ENCODE measurements around the gene CD22. TPM values are rescaled to one million over a fixed set of nuclear protein-coding genes. Genes with fewer than 3 reads are reported as not detected.
"Not testable (repeated sequence)": the region's sequence is repeated elsewhere in the genome, so short reads cannot be mapped to it uniquely, and the experiment has no call there.

The CD22 gene
- total RNA-seq, 1 donor from 2014 or later: 4.0 TPM

DNA sequence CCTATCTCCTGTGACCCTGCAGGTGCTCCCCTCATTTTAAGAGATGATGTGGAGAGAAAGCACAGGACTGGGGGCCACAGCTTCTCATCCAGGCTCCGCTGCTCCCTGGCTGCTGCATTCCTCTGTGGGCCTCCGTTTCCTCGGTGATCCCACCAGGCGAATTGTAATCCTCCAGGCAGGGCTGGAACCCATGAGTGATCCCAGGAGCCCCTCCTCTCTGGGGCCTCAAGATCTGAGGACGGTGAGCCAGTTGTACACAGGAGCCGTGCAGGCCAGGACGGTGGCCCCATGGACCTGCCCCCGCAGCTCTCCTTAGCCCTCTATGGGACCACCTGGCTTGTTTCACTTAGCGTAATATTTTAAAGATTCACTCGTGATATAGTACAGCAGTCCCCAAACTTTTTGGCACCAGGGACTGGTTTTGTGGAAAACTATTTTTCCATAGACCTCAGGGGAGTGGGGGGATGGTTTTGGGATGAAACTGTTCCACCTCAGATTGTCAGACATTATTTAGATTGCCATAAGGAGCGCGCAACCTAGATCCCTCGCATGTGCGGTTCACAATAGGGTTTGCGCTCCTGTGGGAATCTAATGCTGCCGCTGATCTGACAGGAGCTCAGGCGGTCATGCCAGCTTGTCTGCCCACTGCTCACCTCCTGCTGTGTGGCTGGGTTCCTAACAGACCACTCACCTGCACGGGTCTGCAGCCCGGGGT is 34.9 kb downstream of the CD22 start:
- no peak for DNase-seq (ENCODE audit: low spot score)
- no peaks in the 10 kb centered on the region for H3K9me3 Mint-ChIP-seq
- intact Hi-C loops (cut with micrococcal nuclease): no loop called here

DNA sequence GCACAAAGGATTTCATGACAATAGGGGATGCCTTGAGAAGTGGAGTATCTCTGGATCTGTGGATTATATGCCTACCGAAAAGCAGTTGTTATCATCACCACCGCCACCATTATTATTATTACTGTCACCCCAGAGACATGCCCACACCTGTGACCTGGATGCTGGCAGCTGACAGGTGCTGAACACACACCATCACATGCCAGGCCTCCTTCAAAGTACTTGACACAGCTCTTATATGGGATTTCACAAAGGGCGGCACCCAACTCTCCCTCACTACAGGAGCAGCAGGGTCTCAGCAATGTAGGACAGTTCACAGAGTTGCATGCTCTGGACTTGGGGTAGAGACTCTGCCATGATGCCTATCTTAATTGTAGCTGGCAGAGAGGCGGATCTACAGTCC is 36.3 kb downstream of the CD22 start:
- intact Hi-C loops (cut with micrococcal nuclease): no loop called here
- Mint-ChIP-seq H3K4me3 (ENCODE audit: low read depth) (no peak overlapping the region), H3K27ac (no peak overlapping the region)

More for the DNA sequence above, 34.9 kb downstream of the CD22 start:
- no peak overlapping the region for H3K4me3 Mint-ChIP-seq (ENCODE audit: low read depth)
- H3K4me1 Mint-ChIP-seq (ENCODE audit: low read depth): no peaks in the 10 kb centered on the region
- H3K27ac Mint-ChIP-seq: no peak overlapping the region
- H3K36me3 Mint-ChIP-seq (ENCODE audit: low read depth): no peaks in the 10 kb centered on the region
- peaks cover 25% of the 10 kb centered on the region for H3K27me3 Mint-ChIP-seq (ENCODE audit: low read depth)

DNA sequence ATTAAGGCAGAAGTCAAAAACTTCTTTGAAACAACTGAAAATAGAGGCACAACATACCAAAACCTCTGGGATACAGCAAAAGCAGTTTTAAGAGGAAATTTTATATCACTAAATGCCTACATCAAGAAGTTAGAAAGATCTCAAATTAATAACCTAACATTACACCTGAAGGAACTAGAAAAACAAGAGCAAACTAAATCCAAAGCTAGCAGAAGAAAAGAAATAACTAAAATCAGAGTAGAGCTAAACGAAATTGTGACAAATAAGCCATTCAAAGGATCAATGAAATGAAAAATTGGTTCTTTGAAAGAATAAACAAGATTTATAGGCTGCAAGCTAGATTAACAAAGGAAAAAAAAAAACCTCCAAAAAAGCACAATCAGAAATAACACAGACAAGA is 39.4 kb downstream of the CD22 start:
- intact Hi-C loops (cut with micrococcal nuclease): no loop called here
- DNase-seq (ENCODE audit: low spot score): no peak
- Mint-ChIP-seq H3K27ac (no peak overlapping the region), H3K27me3 (ENCODE audit: low read depth) (peaks cover 29% of the 10 kb centered on the region), H3K4me3 (ENCODE audit: low read depth) (no peak overlapping the region), H3K4me1 (ENCODE audit: low read depth) (no peaks in the 10 kb centered on the region), H3K9me3 (no peaks in the 10 kb centered on the region), H3K36me3 (ENCODE audit: low read depth) (no peaks in the 10 kb centered on the region)

More for the DNA sequence above, 36.3 kb downstream of the CD22 start:
- no peaks in the 10 kb centered on the region for H3K9me3 Mint-ChIP-seq
- no peaks in the 10 kb centered on the region for H3K4me1 Mint-ChIP-seq (ENCODE audit: low read depth)
- peaks cover 31% of the 10 kb centered on the region for H3K27me3 Mint-ChIP-seq (ENCODE audit: low read depth)
- no peaks in the 10 kb centered on the region for H3K36me3 Mint-ChIP-seq (ENCODE audit: low read depth)
- no peak for DNase-seq (ENCODE audit: low spot score)

DNA sequence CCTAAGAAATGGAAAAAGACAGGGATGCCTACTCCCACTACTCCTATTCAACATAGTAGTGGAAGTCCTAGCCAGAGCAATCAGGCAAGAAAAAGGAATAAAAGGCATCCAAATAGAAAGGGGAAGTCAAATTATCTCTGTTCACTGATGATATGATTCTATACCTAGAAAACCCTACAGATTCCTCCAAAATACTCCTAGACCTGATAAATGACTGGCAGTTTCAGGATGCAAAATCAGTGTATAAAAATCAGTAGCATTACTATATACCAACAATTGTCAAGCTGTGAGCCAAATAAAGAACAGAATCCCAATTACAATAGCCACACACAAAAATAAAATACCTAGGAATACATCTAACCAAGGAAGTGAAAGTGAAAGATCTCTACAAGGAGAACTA is 40.5 kb downstream of the CD22 start:
- Mint-ChIP-seq H3K4me3 (ENCODE audit: low read depth) (no peak overlapping the region), H3K27ac (no peak overlapping the region), H3K27me3 (ENCODE audit: low read depth) (peaks cover 29% of the 10 kb centered on the region), H3K36me3 (ENCODE audit: low read depth) (no peaks in the 10 kb centered on the region), H3K9me3 (no peaks in the 10 kb centered on the region), H3K4me1 (ENCODE audit: low read depth) (peaks cover 4% of the 10 kb centered on the region)
- DNase-seq (ENCODE audit: low spot score): no peak
- intact Hi-C loops (cut with micrococcal nuclease): no loop called here

DNA sequence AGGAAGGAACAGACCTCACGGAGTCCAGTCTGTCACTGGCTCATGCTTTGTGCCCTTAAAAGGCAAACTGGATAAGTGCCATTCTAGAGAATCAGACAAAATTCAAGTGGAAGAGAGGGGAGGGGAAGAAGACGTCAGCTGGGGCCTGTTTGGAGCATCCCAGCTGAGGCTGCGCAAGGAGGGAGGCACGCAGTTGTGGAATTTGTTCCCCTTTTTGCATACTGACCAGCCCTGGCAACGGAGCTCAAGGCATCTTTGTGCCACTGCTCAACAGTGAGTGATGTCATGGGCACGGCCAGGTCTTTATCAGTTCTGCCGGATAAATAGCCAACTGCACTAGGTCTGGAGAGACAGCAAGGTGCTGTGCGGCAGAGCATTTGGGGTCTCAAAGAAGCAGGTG is 41.7 kb downstream of the CD22 start, which contains the start of gene GPR42:
GPR42 (plus strand) TSS at position 347 of the 400 bp plus-strand sequence. CDS start 292 bp downstream, outside the sequence.
- DNase-seq (ENCODE audit: low spot score): no peak
- peaks cover 27% of the 10 kb centered on the region for H3K27me3 Mint-ChIP-seq (ENCODE audit: low read depth)
- H3K4me3 Mint-ChIP-seq (ENCODE audit: low read depth): no peak within 1 kb of the TSS
- no peaks in the 10 kb centered on the region for H3K9me3 Mint-ChIP-seq
- no peak within 1 kb of the TSS for H3K27ac Mint-ChIP-seq
- H3K4me1 Mint-ChIP-seq (ENCODE audit: low read depth): peaks cover 14% of the 10 kb centered on the region
- intact Hi-C loops (cut with micrococcal nuclease): no loop called here
- H3K36me3 Mint-ChIP-seq (ENCODE audit: low read depth): no peaks in the 10 kb centered on the region

DNA sequence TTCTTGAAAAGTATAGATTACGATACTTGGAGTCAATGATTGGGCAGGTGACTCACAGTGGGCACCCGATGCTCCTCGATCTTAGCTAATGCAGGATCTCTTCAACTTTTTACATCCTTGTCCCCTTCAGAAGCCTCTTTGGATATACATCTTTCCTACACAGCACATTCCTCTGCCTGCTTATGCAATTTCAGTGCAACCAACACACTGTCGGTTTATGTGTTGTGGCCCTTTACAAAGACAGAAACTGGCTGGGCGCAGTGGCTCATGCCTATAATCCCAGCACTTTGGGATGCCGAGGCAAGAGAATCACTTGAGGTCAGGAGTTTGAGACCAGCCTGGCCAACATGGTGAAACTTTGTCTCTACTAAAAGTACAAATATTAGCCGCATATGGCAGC is 44.5 kb downstream of the CD22 start:
- H3K4me1 Mint-ChIP-seq (ENCODE audit: low read depth): peaks cover 16% of the 10 kb centered on the region
- intact Hi-C loops (cut with micrococcal nuclease): no loop called here
- peaks cover 12% of the 10 kb centered on the region for H3K27me3 Mint-ChIP-seq (ENCODE audit: low read depth)
- no peak overlapping the region for H3K4me3 Mint-ChIP-seq (ENCODE audit: low read depth)
- no peak for DNase-seq (ENCODE audit: low spot score)
- no peak overlapping the region for H3K27ac Mint-ChIP-seq
- no peaks in the 10 kb centered on the region for H3K36me3 Mint-ChIP-seq (ENCODE audit: low read depth)
- H3K9me3 Mint-ChIP-seq: no peaks in the 10 kb centered on the region

DNA sequence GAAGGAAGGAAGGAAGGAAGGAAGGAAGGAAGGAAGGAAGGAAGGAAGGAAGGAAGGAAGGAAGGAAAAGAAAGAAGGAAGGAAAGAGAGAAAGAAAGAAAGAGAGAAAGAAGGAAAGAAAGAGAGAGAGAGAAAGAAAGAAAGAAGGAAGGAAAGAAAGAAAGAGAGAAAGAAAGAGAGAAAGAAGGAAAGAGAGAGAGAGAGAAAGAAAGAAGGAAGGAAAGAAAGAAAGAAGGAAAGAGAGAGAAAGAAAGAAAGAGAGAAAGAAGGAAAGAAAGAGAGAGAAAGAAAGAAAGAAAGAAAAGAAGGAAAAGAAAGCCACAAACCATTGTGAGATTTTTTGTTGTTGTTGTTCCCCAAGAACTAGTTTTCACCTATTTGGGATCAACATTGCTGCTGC is 45.0 kb downstream of the CD22 start:
- H3K9me3 Mint-ChIP-seq; H3K36me3 Mint-ChIP-seq (ENCODE audit: low read depth); H3K27me3 Mint-ChIP-seq (ENCODE audit: low read depth); DNase-seq (ENCODE audit: low spot score); H3K27ac Mint-ChIP-seq; H3K4me3 Mint-ChIP-seq (ENCODE audit: low read depth); intact Hi-C loops (cut with micrococcal nuclease): not testable (repeated sequence)
- H3K4me1 Mint-ChIP-seq (ENCODE audit: low read depth): peaks cover 16% of the 10 kb centered on the region

DNA sequence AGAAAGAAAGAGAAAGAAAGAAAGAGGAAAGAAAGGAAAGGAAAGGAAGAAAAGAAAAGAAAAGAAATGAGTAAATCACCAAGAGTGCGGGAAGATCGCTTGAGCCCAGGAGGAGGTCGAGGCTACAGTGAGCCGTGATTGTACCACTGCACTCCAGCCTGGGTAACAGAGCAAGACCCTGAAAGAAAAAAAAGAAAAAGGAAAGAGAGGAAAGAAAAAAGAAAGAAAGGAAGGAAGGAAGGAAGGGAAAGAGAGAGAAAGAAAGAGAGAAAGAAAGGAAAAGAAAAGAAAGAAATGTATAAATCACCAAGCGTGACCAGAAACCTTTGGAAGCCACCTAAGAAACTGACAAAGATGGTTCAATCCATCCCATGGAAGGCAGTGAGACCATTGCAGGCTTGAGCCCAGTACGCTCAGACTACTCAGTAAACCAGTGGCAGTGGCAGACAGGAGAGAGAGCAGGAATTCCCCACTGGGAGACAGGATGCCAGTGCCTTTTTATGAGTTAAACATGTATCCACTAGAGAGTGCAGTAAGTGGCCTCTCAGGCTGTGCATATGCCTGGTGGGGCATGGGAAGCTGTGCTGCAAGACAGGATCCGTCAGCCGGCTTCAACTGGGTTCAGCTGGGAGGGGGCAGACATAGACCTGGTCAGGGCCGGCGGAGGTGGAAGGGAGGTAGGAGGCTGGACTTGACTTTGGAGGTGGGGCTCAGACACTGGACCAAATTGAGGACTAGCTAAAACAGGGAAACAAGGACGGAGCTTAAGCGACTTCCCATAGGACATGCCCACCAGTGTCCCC is 46.7 kb downstream of the CD22 start:
- Mint-ChIP-seq H3K4me1 (ENCODE audit: low read depth) (peaks cover 16% of the 10 kb centered on the region), H3K27me3 (ENCODE audit: low read depth) (peaks cover 9% of the 10 kb centered on the region), H3K36me3 (ENCODE audit: low read depth) (no peaks in the 10 kb centered on the region), H3K9me3 (no peaks in the 10 kb centered on the region), H3K4me3 (ENCODE audit: low read depth) (no peak overlapping the region), H3K27ac (no peak overlapping the region)
- no peak for DNase-seq (ENCODE audit: low spot score)
- intact Hi-C loops (cut with micrococcal nuclease): loop anchor here (1.0 kb wide), 1 partner anchor 30 kb away; no protein-coding TSS in a partner anchor

DNA sequence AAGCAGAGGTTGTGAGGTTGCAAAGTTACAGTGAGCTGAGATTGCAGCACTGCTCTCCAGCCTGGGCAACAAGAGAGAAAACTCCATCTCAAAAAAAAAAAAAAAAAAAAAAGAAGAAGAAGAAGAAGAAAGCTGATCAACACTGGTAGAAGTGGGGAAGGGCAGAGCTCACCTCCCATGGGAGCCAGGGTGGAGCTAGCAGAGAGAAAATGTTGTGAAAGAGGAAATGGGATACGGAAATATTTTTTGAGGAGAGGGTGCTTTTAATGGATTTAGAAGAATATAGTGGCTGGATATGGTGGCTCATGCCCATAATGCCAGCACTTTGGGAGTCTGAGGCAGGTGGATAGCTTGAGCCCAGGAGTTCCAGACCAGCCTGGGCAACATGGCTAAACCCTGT is 48.7 kb downstream of the CD22 start:
- no peaks in the 10 kb centered on the region for H3K9me3 Mint-ChIP-seq
- DNase-seq (ENCODE audit: low spot score): no peak
- H3K27ac Mint-ChIP-seq: no peak overlapping the region
- intact Hi-C loops (cut with micrococcal nuclease): no loop called here
- H3K4me1 Mint-ChIP-seq (ENCODE audit: low read depth): peaks cover 17% of the 10 kb centered on the region
- peaks cover 13% of the 10 kb centered on the region for H3K27me3 Mint-ChIP-seq (ENCODE audit: low read depth)
- no peaks in the 10 kb centered on the region for H3K36me3 Mint-ChIP-seq (ENCODE audit: low read depth)
- no peak overlapping the region for H3K4me3 Mint-ChIP-seq (ENCODE audit: low read depth)

DNA sequence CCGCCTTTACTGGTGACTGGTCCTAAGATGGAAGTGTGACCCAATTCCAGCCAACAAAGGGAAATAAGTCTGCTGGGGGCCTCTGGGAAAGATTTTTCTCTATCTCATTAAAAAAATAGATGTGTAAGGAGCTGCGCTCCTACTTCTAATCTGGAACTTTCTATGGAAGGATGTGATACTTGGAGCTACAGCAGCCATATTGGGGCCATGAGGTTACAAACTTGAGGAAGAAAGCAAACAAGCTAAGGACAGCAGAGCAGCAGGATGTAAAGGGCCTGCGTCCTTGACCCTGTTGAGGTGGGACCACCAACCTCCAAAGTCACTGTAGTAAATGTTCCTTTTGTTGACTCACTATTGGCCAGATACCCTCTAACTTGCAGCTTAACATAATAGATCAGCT is 49.4 kb downstream of the CD22 start:
- DNase-seq (ENCODE audit: low spot score): no peak
- no peaks in the 10 kb centered on the region for H3K36me3 Mint-ChIP-seq (ENCODE audit: low read depth)
- intact Hi-C loops (cut with micrococcal nuclease): no loop called here
- peaks cover 13% of the 10 kb centered on the region for H3K27me3 Mint-ChIP-seq (ENCODE audit: low read depth)
- H3K4me1 Mint-ChIP-seq (ENCODE audit: low read depth): peaks cover 17% of the 10 kb centered on the region
- H3K4me3 Mint-ChIP-seq (ENCODE audit: low read depth): no peak overlapping the region
- H3K27ac Mint-ChIP-seq: no peak overlapping the region
- H3K9me3 Mint-ChIP-seq: no peaks in the 10 kb centered on the region

DNA sequence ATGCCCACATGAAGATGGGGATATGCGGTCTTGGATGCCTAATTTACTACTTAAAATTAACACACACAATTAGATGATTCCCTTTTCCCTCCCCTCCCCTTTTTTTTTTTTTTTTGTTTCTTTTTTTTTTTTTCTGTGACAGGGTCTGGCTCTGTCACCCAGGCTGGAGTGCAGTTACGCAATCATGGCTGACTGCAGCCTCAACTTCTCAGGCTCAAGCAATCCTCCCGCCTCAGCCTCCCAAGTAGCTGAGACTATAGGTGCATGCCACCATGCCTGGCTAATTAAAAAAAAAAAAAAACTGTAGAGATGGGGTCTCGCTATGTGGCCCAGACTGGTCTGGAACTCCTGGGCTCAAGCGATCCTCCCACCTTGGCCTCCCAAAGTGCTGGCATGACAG is 50.6 kb downstream of the CD22 start:
- intact Hi-C loops (cut with micrococcal nuclease): not testable (repeated sequence)
- peaks cover 13% of the 10 kb centered on the region for H3K4me1 Mint-ChIP-seq (ENCODE audit: low read depth)

DNA sequence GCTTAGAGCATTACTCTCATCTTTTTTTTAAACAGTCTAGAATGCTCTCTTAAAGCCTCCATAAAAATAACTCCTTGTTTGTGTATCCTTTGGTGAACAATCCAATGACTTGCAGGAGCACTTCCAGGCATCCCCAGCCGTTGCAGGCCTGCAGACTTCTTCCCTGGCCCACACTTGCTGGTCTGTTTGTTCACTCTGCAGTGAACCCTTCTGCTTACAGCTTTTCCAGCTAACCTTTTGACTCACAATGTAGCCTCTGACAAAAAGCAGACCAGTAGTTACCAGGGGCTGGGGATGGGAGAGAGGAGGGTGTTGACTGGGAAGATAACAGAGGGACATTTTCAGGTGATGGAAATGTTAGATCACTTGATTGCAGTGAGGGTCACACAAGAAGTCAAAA is 51.0 kb downstream of the CD22 start:
- no peak for DNase-seq (ENCODE audit: low spot score)
- no peak overlapping the region for H3K27ac Mint-ChIP-seq
- intact Hi-C loops (cut with micrococcal nuclease): no loop called here
- H3K36me3 Mint-ChIP-seq (ENCODE audit: low read depth): no peaks in the 10 kb centered on the region
- H3K4me3 Mint-ChIP-seq (ENCODE audit: low read depth): no peak overlapping the region
- H3K9me3 Mint-ChIP-seq: peaks cover 5% of the 10 kb centered on the region
- peaks cover 13% of the 10 kb centered on the region for H3K27me3 Mint-ChIP-seq (ENCODE audit: low read depth)
- H3K4me1 Mint-ChIP-seq (ENCODE audit: low read depth): peaks cover 8% of the 10 kb centered on the region

More for the DNA sequence above, 50.6 kb downstream of the CD22 start:
- not testable (repeated sequence) for H3K9me3 Mint-ChIP-seq; H3K4me3 Mint-ChIP-seq (ENCODE audit: low read depth); DNase-seq (ENCODE audit: low spot score); H3K27ac Mint-ChIP-seq; H3K36me3 Mint-ChIP-seq (ENCODE audit: low read depth)
- peaks cover 13% of the 10 kb centered on the region for H3K27me3 Mint-ChIP-seq (ENCODE audit: low read depth)

DNA sequence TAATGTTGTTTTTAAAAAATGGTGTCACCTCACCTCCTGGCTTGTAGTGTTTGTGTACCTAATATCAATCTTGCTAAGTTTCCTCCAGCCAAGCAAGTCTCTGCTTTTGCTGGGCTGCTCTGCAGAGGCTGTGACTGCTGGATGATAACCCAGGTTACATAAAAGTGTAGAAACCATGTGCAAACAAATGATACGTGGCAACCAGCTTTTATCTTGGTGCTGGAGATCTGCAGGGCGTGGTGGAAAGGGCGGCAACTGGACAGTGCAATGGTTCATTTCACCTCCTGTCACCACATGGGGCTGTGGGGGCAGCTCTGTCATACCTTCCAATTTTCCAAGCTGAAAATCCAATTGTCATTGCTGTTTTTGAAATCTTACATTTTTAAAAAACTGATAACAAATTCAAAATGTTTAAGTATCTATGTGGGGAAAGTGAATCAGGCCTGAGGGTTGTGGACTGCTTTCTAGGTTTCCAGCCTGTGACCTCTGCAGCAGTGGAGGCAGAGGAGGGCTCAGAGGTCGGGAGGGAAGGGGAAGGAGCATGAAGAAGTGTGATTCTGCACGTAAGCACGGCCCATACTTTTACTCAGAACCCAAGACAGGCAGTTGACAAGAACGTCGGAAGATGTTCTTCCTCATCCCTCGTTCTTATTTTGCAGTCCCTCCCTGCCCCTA is 51.6 kb downstream of the CD22 start:
- Mint-ChIP-seq H3K27me3 (ENCODE audit: low read depth) (peaks cover 13% of the 10 kb centered on the region), H3K4me1 (ENCODE audit: low read depth) (peaks cover 3% of the 10 kb centered on the region), H3K9me3 (peaks cover 5% of the 10 kb centered on the region), H3K36me3 (ENCODE audit: low read depth) (no peaks in the 10 kb centered on the region), H3K4me3 (ENCODE audit: low read depth) (no peak overlapping the region), H3K27ac (no peak overlapping the region)
- DNase-seq (ENCODE audit: low spot score): no peak
- intact Hi-C loops (cut with micrococcal nuclease): no loop called here
